Caco-2 (cell line): ENCODE results near the gene BCAS3. TPM values are rescaled to one million over a fixed set of nuclear protein-coding genes. Genes with fewer than 3 reads are reported as not detected.

Experiments
- BruUV-seq: library from RNA; stranded (reverse); fragments of 400-500 nt; replicated peaks from 2 replicates; lab custom pipeline; 2021; lab: Mats Ljungman, UMichigan
- CTCF ChIA-PET: fragments of 300-600 bp; sonication (Branson Sonifier 250); formaldehyde crosslinking; loops from one replicate; lab custom pipeline; 2022; ENCODE audit warnings: antibody characterized with exemption; lab: Charles Lee
- POLR2A ChIA-PET: fragments of 300-600 bp; sonication (Branson Sonifier 250); formaldehyde crosslinking; loops from one replicate; lab custom pipeline; 2022; ENCODE audit warnings: antibody characterized with exemption; lab: Charles Lee
- DNase-seq, 2 experiments: peaks; one replicate each; pipeline versions ENCODE4 v3.0.0 to v3.0.0-alpha.2; 2020 to 2022
- H3K27me3 ChIP-seq: replicated peaks from 2 replicates; pipeline ENCODE4 v1.6.0; 2011; ENCODE audit warnings: low read length; ENCODE audit not compliant: control insufficient read depth, insufficient read depth
- H3K36me3 ChIP-seq: 2 replicates; pipeline ENCODE4 v1.5.1; 2011; ENCODE audit warnings: low read length; ENCODE audit not compliant: control insufficient read depth, insufficient read depth
- H3K4me1 ChIP-seq: fragments of 250-450 bp; sonication (Bioruptor Pico); 2 replicates; pipeline ENCODE4 v1.5.1; 2020; ENCODE audit warnings: mild to moderate bottlenecking
- H3K4me3 ChIP-seq: 2 replicates; pipeline ENCODE4 v1.5.1; 2011; ENCODE audit warnings: low read depth, mild to moderate bottlenecking, control low read depth, low read length
- H3K9me3 ChIP-seq: fragments of 250-450 bp; sonication (Bioruptor Pico); 2 replicates; pipeline ENCODE4 v1.5.1; 2020; ENCODE audit warnings: mild to moderate bottlenecking, moderate library complexity
- H3K27ac Mint-ChIP-seq: one replicate; pipeline ENCODE4 v1.8.0; 2022; ENCODE audit warnings: mixed read lengths; ENCODE audit not compliant: unreplicated experiment
- H3K27me3 Mint-ChIP-seq: one replicate; pipeline ENCODE4 v1.8.0; 2022; ENCODE audit warnings: mixed read lengths; ENCODE audit not compliant: insufficient read depth, unreplicated experiment
- H3K36me3 Mint-ChIP-seq: one replicate; pipeline ENCODE4 v1.8.0; 2022; ENCODE audit warnings: mild to moderate bottlenecking, mixed read lengths; ENCODE audit not compliant: insufficient read depth, unreplicated experiment
- H3K4me1 Mint-ChIP-seq: one replicate; pipeline ENCODE4 v1.8.0; 2022; ENCODE audit warnings: low read depth, mixed read lengths; ENCODE audit not compliant: unreplicated experiment
- H3K4me3 Mint-ChIP-seq: one replicate; pipeline ENCODE4 v1.8.0; 2022; ENCODE audit warnings: mild to moderate bottlenecking, moderate library complexity, mixed read lengths; ENCODE audit not compliant: unreplicated experiment
- H3K9me3 Mint-ChIP-seq: one replicate; pipeline ENCODE4 v1.8.0; 2022; ENCODE audit warnings: mixed read lengths; ENCODE audit not compliant: unreplicated experiment
- CTCF ChIP-seq, 2 experiments: fragments of 200-600 bp in 1 of 2; IDR thresholded peaks; 1 replicate in 1 of 2; 2 replicates in 1 of 2; pipeline versions ENCODE4 v1.5.1 to v1.8.0; 2011 to 2022; ENCODE audit warnings: antibody characterized with exemption in 1 of 2, control low read depth in 1 of 2, inconsistent platforms in 1 of 2, low read depth in 1 of 2, low read length in 1 of 2, mild to moderate bottlenecking in 1 of 2, moderate library complexity in 1 of 2; ENCODE audit not compliant: insufficient read depth in 1 of 2, severe bottlenecking in 1 of 2, unreplicated experiment in 1 of 2
- intact Hi-C: fragments of 100-400 bp; cut with micrococcal nuclease; formaldehyde crosslinking; loops from one replicate; pipeline ENCODE4 v1.10.0; 2022; ENCODE audit not compliant: unreplicated experiment
- total RNA-seq: library from RNA; stranded (reverse); gene quantifications from 2 replicates; pipeline ENCODE4 v1.2.3, GENCODE V29; 2022

Gene BCAS3
- total RNA-seq, 1 experiment from 2014 or later, result 44.1 TPM

DNA sequence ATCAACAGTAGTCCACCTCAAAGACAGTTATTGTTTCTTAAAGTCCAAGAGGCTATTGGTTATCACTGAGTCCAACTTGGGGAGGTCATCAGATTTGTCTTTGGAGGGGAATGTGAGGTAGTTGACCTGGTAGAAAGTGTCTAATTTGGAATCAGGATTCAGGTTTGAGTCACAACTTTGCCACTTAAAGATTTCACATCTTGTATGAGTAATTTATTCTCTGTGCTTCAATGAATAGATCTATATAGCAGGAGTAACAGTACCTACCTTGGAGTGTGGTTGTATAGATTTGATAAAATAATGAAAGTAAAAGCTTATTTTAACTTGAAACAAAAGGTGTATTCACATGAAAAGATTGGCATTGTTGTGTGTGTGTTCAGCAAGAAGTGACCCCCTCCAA, 602.7 kb downstream of the BCAS3 start:
- no peaks in the 10 kb centered on the region for H3K4me1 ChIP-seq
- intact Hi-C loops, result no loop called here
- no peak overlapping the region for H3K27ac Mint-ChIP-seq
- POLR2A ChIA-PET, result no interaction called here
- no peak for DNase-seq
- no peak for TF ChIP-seq CTCF (IDR thresholded peaks at IDR 0.05; ENCODE audit: insufficient read depth in 1 of 2, low read depth in 1 of 2, low read length in 1 of 2, severe bottlenecking in 1 of 2, unreplicated experiment in 1 of 2)
- no peak overlapping the region for H3K4me3 ChIP-seq
- no peaks in the 10 kb centered on the region for H3K27me3 Mint-ChIP-seq
- H3K4me1 Mint-ChIP-seq, result no peaks in the 10 kb centered on the region
- no peak overlapping the region for H3K4me3 Mint-ChIP-seq
- no TSS peak for BruUV-seq
- H3K36me3 Mint-ChIP-seq, result peaks cover 3% of the 10 kb centered on the region
- no peaks in the 10 kb centered on the region for H3K27me3 ChIP-seq
- no peaks in the 10 kb centered on the region for H3K9me3 ChIP-seq
- no peaks in the 10 kb centered on the region for H3K9me3 Mint-ChIP-seq
- H3K36me3 ChIP-seq, result no peaks in the 10 kb centered on the region; the same call in 1 of the 2 replicates
- CTCF ChIA-PET, result no interaction called here

- no peak overlapping the region for H3K4me3 Mint-ChIP-seq
- intact Hi-C loops, result no loop called here
- H3K27ac Mint-ChIP-seq, result no peak overlapping the region
- H3K9me3 Mint-ChIP-seq, result no peaks in the 10 kb centered on the region
- no peaks in the 10 kb centered on the region for H3K4me1 ChIP-seq
- no peak for DNase-seq
- no peak overlapping the region for H3K4me3 ChIP-seq
- H3K27me3 ChIP-seq, result no peaks in the 10 kb centered on the region
- no peaks in the 10 kb centered on the region for H3K4me1 Mint-ChIP-seq
- no peaks in the 10 kb centered on the region for H3K36me3 ChIP-seq
- no TSS peak for BruUV-seq
- H3K36me3 Mint-ChIP-seq, result no peaks in the 10 kb centered on the region
- no peaks in the 10 kb centered on the region for H3K9me3 ChIP-seq
- no peaks in the 10 kb centered on the region for H3K27me3 Mint-ChIP-seq
- ChIA-PET POLR2A (interaction anchor here (0.5 kb wide), 1 partner anchor 371 kb away, joined by 3 read pairs; no protein-coding TSS in a partner anchor), CTCF (no interaction called here)
- no peak for TF ChIP-seq CTCF (IDR thresholded peaks at IDR 0.05; ENCODE audit: insufficient read depth in 1 of 2, low read depth in 1 of 2, low read length in 1 of 2, severe bottlenecking in 1 of 2, unreplicated experiment in 1 of 2)
These were observed 603.2 kb downstream of the BCAS3 start for GRCh38 chr17:61280851-61281250.

DNA sequence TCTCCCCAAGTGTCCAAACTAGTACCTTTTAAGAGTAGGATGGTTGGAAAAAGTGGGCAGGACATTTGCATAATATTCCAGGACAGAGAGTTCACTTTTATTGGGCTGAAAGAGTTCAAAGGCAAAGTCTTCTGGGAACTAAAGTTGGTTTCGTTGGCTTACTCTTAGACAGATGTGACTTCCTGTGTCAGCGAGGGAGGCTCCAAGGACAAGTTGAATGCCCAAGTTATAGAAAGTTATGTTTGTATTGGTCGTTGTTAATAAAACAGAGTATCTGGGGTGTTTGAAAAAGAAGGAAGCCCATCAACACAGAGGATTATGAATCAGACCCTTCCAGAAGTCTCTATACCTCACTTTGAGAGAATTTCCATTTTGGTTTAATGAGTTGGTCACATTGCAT, 604.7 kb downstream of the BCAS3 start:
- no peaks in the 10 kb centered on the region for H3K9me3 Mint-ChIP-seq
- intact Hi-C loops, result no loop called here
- no peak for DNase-seq
- ChIA-PET CTCF (no interaction called here), POLR2A (no interaction called here)
- no peaks in the 10 kb centered on the region for H3K36me3 Mint-ChIP-seq
- H3K27me3 ChIP-seq, result no peaks in the 10 kb centered on the region
- no TSS peak for BruUV-seq
- H3K9me3 ChIP-seq, result no peaks in the 10 kb centered on the region
- no peaks in the 10 kb centered on the region for H3K27me3 Mint-ChIP-seq
- H3K36me3 ChIP-seq, result no peaks in the 10 kb centered on the region
- H3K4me3 ChIP-seq, result no peak overlapping the region
- H3K4me3 Mint-ChIP-seq, result no peak overlapping the region
- no peak for TF ChIP-seq CTCF (IDR thresholded peaks at IDR 0.05; ENCODE audit: insufficient read depth in 1 of 2, low read depth in 1 of 2, low read length in 1 of 2, severe bottlenecking in 1 of 2, unreplicated experiment in 1 of 2)
- no peaks in the 10 kb centered on the region for H3K4me1 ChIP-seq
- no peaks in the 10 kb centered on the region for H3K4me1 Mint-ChIP-seq
- no peak overlapping the region for H3K27ac Mint-ChIP-seq
